GM04504 (cell line): ENCODE results near the gene PMEPA1.

Experiments used
- DNase-seq: peaks from one replicate; pipeline ENCODE4 v3.0.0-alpha.2; 2012; ENCODE audit warnings: low read depth

PMEPA1 gene

DNA sequence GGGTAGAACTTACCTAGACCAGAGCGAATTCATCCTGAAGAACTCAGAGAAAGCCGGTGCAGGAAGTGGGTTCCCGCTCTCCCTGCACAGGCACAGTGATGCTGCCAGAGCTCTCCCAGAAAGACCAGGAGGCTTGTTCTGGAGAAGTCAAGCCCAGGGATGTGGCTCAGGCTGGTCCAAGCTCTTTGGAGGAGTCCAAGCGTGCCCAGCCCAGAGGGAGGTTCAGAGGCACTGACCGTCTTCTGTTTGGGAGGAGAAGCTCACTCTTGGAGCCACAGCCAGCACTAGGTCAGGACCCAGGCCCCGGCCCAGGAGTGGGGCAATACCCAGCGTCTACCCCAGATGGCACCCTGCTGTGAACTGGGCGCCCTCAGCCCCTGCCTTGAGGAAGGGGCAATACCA lies 1.5 kb upstream of the PMEPA1 start:
- DNase-seq, result no peak

DNA sequence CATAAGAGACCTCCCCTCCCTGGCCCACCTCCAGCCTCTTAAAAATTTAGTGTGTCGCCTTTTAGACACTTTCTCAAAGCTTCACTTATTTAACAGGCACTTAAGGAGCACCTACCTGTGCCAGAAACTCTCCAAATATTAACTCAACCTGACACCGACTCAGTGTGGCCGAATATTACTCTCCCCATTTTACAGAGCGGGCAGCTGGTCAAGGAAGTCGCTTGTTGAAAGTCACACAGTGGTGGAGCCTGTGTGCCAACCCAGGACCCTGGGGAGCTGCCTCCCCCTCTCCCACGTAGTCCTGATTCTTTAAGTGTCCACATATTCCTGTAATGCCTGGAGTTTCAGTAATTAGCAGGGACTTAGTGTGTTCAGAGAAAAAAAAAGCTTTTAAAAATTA lies 1.0 kb upstream of the PMEPA1 start:
- no peak for DNase-seq

DNA sequence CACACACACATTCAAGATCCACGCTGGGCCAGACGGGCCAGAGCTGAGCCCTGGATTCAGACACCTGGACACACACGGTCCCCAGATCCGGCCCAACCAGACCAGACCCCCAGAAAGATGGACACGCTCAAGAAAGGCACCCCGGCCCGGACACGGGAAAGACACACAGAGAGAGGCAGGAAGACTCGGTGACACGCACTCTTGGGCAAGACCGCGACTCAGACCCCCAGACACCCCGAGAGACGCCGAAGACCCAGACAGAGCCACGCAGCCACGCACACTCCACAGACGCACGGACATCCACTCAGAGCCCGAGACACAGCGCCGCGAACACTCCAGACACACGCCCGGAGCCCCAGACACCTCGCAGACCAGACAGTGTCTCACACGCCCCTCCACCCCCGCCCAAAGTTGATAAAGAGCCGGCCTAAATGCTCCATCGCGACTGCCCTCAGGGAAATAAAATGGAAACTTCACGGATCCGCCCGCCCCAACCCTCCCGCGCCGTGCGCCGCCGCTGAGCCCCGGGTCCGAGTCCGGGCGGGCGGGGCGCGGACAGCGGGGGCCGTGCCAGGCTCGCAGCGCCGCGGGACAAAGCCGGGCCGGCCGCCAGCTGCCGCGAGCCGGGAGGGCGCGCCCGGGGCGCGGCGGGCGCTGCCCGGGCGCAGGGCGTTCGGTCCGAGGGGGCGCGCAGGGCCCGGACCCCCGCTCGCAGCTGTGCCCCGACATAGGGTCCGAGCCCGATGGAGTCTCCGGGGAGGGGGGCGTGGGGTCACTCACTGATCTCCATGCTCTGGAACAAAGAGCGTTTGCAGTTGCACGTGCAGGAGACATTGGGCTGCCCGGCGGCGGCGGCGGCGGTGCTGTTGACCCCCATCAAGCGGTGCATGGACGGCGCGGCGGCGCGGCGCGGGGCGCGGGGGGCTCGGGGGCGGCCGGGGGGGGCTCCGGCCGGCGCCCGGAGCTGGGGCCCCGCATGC lies 831 bp downstream of the PMEPA1 start:
- no peak for DNase-seq

DNA sequence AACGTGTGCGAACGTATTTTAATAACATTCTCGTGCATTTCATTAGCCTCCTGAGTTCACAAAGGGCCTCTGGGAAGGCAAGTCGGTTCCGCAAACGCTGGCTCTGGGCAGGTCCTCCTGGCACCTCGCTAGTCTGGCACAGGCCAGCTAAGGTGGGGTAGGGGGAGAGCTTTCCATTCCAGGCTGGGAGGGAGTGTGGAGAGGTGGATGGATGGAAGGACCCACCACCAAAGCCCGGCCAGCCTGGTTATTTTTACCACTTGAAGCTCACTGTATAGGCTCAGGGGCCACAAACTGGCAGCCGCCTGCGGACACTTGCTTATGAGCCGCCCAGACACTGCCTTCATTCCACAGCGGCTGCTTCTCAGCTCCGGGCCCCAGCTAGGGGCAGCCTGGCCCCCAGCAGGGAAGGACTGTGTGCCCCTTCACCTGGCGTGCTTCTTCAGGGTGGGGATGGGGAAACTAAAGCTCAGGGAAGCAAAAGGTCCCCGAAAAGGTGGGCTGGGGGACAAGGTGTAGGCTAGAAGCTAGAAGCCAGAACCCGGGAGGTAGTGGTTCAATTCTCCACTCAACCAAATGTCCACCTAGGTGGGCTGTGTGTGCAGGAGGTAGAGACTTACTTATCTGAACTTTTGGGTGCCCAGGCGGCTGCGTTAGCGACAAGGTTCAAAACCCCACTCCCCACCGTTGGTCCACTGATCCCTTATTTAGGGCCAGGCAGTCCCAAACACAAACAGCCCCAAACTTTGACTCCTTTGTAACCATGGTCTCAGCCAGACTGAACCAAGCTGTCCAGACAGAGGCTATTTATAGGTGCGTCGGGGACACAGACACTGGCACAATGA lies 1.7 kb downstream of the PMEPA1 start:
- DNase-seq, result no peak

DNA sequence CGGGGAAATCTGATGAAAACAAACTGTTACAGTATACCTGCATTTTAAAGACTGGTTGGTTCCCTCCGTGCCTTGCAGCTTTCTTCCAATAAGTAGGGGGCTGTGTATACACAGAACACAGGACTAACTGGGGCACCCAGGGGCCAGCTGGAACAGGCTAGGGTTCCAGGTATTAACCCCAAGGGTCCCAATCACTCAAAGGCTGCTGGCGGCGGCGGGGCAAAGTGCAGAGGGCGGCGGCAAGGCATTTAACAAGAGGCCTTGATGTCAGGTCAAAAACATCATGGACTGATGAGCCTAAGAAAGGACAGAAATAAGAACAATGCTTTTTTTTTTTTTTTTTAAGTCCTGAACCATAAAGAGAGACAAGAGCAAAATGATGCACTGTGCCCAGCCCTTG lies 2.5 kb downstream of the PMEPA1 start:
- no peak for DNase-seq

DNA sequence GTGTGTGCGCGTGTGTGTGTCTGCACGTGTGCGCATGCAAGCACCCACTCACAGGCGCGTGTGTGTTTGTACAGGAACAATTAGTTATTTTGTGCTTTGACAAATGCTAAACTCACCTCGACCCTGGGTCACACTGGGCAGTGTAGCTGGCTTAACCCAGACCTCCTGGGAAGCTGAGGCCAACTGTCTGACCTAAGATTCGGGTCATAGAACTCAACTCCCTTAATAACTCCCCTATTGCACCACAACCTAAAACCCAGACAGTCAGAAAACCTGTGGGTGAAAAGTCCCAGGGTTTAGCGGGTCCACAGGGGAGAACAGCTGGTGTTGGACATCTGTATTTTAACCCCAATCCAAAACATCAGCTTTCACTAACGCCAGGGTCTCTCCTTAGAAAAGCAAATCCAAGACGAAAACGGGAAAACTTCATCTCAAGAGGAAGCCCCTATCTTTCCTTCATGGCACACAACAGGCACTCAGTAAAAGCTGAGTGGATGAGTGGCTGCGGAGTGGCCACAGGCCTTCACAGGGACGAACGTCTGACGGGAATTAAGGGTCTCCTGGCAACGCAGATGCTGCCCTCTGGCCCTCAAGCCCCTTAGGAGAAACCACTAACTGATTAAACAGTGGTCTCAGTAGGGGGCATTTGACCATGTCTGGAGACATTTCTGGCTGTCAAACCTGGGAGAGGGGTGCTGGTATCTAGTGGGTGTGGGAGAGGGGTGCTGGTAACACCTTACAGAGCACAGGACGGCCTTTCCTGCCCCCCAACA lies 4.5 kb downstream of the PMEPA1 start:
- DNase-seq, result no peak

DNA sequence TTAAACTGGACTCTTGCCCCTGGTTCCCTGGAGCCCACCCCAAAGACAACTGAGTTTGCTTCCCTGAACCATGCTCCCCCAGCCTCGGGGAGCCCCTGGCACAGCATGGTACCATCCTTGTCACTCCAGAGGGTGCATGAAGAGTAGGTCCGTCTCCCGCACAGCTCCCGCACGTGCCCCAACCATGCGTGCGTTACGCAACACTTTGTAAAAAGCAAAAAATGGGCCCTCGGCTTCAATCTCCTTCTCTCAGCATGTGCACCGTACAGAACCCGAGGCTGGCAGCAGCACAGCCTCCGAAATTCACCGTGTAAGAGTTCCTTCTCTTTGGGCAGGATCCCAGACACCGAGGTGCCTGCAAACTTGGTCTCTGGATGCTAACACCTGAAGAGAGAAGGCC lies 5.6 kb downstream of the PMEPA1 start:
- DNase-seq, result no peak

DNA sequence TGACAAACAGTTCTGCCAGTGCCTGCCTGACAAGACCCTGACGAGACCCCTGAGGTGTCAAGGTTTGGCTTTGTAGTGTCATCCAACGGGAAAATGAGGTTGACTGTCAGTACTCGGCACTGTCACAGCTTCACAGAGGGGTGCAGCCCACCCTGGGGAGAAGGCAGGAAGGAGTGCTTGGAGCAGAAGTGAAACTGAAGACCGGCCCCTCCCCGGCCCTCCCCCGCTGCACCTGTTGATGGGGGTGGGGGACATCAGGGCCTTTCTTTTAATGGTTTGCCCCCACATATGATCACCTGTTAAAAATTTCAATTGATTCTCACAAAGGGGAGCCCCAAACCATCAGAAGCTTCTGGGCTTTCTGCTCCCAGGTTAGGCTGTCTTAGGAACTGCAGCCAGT lies 6.8 kb downstream of the PMEPA1 start:
- no peak for DNase-seq

DNA sequence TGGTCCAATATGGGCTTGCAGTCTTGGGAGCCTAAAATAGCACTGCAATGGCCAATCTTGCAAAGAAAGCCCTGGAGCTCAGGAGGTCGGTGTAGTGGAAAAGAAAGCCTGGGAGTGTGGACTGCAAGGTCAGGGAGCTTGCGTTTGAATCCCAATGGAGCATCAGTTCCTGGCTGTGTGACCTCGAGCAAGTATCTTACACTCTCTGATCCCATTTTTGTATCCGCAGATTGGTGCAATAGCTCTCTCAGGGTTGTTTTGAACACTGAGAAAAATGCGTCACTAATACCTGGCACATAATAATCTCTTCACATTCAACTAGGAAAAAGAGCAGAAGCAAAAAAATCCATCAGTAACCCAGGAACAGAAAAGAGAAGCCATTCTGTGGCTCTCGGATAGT lies 7.3 kb downstream of the PMEPA1 start:
- no peak for DNase-seq

DNA sequence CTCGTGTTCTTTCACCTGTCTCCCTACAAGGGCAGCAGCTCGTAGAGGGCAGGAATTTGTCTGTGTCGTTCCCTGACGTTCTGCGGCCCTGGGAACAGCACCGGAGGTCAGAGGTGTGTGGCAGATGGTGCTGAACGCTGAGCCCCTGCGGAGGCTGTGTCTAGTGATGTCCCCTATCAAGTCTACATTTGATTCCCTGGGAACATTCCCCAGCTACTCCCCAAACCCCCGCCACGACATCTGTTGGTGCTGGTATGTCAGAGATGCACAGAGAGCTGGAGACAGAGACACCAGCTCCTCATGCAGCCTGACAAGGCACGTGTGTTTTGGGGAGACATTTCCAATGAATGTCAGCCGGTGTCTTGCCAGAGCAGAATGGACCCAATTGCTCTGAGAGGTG lies 7.7 kb downstream of the PMEPA1 start:
- DNase-seq, result no peak

DNA sequence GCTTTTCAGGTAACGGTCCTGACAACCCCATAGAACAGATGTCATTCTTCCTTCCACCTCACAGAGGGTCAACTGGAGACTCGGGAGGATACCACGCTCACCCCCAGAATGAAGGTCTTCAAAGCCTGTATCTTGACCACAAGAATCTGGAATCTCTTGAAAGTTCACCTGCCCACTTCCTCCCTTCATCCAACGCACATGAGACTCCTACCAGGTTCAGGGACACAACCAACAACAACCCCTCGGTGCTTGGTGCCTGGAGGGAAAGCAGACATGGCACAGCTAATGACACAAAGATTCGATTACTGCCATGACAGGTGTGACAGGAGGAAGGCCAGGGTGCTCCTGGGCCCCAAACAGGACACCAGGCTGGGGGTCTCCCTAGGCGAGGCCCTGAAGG lies 8.2 kb downstream of the PMEPA1 start:
- DNase-seq, result no peak

DNA sequence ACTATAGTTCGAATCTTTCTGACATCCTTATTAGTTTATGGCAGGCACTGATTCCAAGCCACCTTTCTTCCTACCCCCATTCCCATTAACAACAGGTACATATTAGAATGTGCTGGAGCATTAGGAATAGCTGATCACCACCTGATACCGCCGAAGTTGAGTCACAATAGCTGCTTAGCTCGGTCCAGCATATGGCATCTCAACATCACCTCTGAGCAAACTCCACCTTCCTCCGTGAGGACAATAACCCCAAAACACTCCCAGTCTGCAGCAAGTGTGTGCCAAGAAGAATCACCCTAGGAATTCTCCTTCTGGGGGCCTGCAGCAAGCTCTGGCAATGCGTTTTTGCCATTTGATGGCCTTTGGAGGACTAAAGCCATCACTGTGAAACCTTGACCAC lies 8.7 kb downstream of the PMEPA1 start:
- no peak for DNase-seq

DNA sequence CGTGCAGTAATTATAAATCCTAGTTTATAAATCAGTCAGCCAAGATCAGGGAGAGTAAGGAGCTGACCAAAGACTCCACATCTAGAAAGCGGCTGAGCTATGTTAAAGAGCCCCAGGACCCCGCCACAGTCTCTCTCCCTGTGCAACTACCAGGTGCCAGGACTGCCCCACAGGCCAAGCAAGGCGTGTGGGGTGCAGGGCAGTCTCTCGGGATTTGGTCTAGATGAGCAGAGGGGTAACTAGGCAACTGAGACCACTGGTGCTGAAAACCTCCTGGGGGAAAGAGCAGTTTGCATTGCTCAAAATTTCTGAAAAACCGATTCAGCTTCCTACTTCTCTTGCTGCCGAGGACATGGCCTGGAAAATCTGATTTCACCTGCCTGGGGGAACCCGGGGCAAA lies 10.4 kb downstream of the PMEPA1 start:
- DNase-seq, result no peak

DNA sequence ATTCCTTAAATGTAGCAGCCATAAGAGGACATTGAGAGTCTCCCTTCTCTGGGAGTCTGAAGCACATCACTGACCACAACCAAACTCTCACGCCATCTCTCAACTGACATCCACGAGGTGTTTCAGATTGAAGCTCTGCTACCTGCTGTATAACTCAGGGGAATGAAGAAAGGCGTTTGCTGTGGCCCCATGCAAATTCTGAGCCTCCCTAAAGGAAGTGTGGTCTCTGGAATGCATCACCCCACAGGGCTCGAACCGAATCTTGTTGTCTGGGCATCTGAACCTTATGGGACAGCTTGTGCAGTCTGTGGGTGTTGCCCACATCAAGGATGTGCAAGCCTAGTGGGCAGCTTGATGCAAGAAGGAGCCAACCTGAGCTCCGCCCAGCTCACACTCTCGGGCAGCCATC lies 10.9 kb downstream of the PMEPA1 start:
- DNase-seq, result no peak

DNA sequence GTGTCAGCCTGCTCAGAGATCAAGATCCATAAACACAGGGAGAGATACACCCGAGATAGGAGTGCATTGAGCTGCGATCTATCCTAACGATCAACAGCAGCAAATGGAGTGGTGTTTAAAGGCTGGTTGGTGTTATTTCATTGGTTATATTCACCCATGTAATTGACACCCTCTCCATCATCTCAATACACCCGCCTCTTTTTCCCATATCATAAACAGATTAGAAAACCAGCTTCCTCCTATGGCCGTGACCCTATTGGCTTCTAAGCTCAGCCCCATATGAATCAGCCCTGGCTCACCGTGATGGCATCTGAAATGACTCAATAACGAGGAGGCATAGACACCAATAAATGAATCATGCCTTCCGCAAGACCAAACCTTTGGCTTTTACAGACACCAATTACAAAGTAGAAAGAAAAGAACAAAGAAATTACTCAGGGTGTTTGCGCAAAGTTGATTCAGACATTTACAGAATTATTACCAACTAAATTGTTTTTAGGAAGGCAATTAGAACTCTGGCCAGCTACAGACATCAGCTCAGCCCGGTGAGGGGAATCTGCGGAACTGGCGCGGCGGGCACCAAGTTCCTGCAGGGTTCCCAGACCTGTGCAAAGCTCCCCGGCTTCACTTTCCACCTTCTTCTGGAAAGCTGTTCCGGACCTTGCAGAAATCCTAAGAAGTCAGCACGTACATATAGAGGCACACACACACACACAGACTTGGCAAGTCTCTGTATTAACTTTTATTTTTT lies 11.5 kb downstream of the PMEPA1 start:
- DNase-seq, result peak; percentile 88

DNA sequence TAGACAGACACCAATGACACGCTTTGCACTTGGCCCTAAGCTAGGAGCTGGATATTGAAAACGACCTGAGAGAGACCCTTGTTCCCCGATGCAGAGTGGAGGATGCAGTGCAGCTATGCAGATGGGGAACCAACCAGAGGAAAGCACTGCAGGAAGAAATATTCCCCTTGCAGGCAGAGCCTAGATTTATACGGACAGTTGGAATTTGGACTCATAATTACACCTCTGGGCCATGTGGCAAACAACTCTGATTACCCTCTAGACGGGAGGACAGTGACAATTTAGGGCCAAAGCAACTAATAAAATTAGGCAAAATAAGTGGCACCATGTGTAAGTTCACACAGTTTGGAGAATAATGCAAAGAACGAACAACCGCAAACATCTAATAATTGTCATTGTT lies 12.3 kb downstream of the PMEPA1 start:
- no peak for DNase-seq

DNA sequence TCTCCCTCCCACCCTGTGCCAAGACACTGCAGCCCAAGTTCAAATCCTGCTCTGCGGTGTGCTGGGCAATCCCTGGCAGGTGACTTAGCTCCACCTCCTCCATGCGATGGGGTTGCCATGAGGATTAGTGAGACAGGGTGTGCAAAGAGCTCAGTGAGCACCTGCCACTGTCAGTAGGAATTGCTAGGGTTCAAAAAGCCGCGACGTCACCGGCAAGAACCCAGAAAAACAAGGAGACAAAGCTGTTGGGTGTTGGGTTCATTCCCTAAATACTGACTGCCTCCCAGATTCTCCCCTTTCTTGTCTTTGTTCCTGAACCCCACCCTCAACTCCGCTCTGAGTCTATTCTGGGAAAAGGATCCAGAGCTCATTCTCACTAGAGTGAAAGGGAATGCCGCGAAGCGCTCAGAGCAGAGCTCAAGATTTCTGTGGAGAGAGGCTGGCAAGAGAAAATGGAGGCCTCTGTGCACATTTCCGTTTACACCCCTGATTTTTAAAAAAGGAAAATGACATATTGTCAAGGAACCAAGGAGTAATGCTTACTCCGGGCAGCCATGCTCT lies 13.3 kb downstream of the PMEPA1 start:
- no peak for DNase-seq

DNA sequence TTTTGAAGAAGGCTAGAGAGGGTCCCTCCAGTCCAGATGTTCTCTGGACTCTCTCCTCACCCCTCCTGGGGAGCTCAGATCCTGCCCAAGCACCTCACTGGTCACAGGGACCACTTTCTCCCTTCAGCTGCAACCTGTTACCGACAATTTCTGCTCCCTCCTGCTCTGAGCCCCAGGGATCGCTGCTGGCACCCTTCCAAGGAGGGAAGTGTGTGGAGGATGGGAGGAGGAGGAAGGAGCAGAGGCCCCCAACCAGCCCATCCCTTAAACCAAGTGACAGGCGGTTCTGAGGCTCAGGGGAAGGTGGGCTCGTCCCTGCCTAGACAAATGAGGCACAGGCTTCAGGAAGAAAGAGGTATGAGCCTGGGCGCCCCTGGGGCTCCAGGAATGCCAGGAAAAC lies 13.9 kb downstream of the PMEPA1 start:
- DNase-seq, result no peak

DNA sequence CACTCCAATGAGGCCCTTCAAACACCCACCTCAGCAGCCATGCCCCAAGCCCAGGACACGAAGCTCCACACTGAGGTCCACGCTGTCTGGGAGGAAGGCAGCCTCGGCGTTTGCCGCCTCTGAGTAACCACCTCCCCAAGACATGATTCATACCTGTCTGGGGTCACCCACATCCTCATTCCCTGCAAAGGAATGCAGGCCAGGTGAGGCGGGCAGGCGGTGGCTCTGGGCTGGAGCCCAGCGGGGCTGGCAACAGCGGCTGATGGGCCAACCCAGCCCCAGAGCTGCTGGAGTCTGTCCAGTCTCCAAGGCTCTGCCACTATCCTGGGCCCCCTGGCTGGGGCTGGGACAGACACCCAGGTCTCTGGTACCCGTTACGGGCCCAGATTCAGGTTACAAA lies 14.8 kb downstream of the PMEPA1 start:
- no peak for DNase-seq

DNA sequence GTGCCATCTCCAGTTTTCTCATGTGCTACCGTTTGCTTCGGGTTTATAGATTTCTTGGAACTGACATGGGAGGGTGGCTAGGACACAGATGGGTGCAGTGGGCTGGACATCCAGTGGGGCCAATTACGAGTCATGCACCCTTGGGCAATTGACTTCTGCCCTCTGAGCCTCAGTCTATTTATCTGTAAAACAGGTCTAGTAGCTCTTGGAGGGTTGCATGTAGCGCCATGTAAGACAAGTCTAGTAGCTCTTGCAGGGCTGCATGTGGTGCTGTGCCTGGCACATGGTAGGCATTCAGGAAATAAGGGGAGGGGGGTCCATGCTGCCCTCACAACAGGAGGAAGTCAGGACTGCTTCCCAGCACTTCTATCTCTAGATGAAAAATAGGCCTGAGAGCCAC lies 15.3 kb downstream of the PMEPA1 start:
- DNase-seq, result no peak

DNA sequence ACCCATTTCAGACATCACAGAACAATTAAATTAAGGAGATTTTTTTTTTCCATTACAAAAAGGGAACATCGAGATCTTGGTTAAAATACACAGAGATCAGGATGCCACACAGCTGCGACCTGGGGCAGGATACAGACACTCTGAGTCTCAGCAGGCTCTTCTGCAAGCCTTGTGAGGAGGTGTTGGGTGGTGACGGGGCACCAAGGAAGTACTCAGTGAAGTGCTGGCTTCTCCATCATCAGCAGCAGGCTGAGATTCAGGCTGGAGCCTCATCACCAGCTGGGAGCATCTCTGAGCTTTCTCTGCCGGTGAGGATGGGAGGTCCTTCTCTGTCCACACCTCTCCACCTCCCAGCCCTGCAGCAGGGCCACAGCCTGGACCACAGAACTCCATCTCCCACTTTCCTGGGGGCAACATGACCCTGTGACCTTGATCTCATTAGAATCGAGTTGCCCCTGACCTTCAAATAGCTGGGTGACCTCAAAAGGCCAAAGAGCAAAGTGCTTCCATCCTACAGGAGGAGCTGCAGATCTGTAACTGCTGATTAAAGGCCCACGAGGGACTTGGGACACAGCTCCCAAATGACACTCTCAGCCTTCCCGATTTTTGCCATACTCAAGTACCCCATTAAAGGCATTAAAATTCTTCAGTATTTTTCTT lies 16.0 kb downstream of the PMEPA1 start:
- DNase-seq, result no peak
